OCI-LY7 (cell line): ENCODE data around the gene MORN5.

Source experiments
- EZH2phosphoT487 ChIP-seq: fragments of 200-600 bp; sonication (generic); IDR thresholded peaks from 2 replicates; pipeline ENCODE4 v1.6.1; 2018; ENCODE audit warnings: low read depth, borderline replicate concordance, mild to moderate bottlenecking, mixed run types, antibody characterized with exemption, low read length, moderate library complexity, mixed read lengths
- TF ChIP-seq, protein P1 (sequence below): fragments of 200-600 bp; sonication (generic); conservative IDR thresholded peaks from 2 replicates; pipeline ENCODE4 v1.5.1; 2014; ENCODE audit warnings: mild to moderate bottlenecking, antibody characterized with exemption, low read length, moderate library complexity, mixed read lengths

DNA sequence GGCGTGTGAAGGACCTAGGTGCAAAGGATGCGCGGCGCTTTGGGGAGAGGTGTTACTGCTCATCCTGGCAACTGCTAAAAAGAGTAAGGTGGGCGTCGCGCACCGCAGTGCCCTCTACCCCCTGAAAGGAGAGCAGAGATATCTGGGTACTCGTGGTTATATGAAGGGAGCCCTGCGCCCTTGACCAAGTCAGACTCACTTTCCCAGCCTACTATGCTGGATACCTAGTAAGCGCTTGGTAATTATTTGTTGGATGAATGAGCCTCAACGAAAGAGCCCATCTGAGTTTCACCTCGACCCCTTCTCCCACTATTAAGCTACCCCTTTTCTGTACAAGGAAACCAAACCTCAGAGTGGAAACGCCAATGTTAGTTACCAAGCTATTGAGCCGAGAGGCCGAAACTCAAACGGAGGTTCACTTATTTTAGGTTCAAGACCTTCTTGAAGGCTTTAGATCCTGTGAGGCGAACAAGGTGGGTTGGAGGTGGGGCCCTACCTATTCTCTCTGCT lies 61.0 kb downstream of the MORN5 start:
- TF ChIP-seq, protein P1, sequence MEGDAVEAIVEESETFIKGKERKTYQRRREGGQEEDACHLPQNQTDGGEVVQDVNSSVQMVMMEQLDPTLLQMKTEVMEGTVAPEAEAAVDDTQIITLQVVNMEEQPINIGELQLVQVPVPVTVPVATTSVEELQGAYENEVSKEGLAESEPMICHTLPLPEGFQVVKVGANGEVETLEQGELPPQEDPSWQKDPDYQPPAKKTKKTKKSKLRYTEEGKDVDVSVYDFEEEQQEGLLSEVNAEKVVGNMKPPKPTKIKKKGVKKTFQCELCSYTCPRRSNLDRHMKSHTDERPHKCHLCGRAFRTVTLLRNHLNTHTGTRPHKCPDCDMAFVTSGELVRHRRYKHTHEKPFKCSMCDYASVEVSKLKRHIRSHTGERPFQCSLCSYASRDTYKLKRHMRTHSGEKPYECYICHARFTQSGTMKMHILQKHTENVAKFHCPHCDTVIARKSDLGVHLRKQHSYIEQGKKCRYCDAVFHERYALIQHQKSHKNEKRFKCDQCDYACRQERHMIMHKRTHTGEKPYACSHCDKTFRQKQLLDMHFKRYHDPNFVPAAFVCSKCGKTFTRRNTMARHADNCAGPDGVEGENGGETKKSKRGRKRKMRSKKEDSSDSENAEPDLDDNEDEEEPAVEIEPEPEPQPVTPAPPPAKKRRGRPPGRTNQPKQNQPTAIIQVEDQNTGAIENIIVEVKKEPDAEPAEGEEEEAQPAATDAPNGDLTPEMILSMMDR, result no peak
- TF ChIP-seq EZH2phosphoT487, result no peak
